ENCODE results near the gene MZT2A.
"Not testable (repeated sequence)": the region's sequence is repeated elsewhere in the genome, so short reads cannot be mapped to it uniquely, and the experiment has no call there.

Gene MZT2A

GRCh38 chr2:131520526-131520925 is 28.3 kb upstream of the MZT2A start:
- DNase-seq (ENCODE audit: low read depth) = no peak

GRCh38 chr2:131519871-131520470 is 27.8 kb upstream of the MZT2A start:
- not testable (repeated sequence) for DNase-seq (ENCODE audit: low read depth)

- no peak for DNase-seq (ENCODE audit: low read depth)
Measured at GRCh38 chr2:131519466-131519865, 27.3 kb upstream of the MZT2A start.

GRCh38 chr2:131518531-131518930 is 26.3 kb upstream of the MZT2A start:
- not testable (repeated sequence) for DNase-seq (ENCODE audit: low read depth)

GRCh38 chr2:131517856-131518255 is 25.7 kb upstream of the MZT2A start:
- DNase-seq (ENCODE audit: low read depth) = not testable (repeated sequence)

GRCh38 chr2:131517106-131517831 is 25.1 kb upstream of the MZT2A start:
- DNase-seq (ENCODE audit: low read depth) = no peak

- not testable (repeated sequence) for DNase-seq (ENCODE audit: low read depth)
Measured at GRCh38 chr2:131516621-131517020, 24.4 kb upstream of the MZT2A start.

GRCh38 chr2:131516011-131516410 is 23.8 kb upstream of the MZT2A start:
- no peak for DNase-seq (ENCODE audit: low read depth)

- not testable (repeated sequence) for DNase-seq (ENCODE audit: low read depth)
Measured at GRCh38 chr2:131515235-131515634, 23.0 kb upstream of the MZT2A start.

- DNase-seq (ENCODE audit: low read depth) = not testable (repeated sequence)
Measured at GRCh38 chr2:131514408-131515166, 22.4 kb upstream of the MZT2A start.

- DNase-seq (ENCODE audit: low read depth) = not testable (repeated sequence)
Measured at GRCh38 chr2:131511969-131512870, 20.0 kb upstream of the MZT2A start.

GRCh38 chr2:131511291-131511968 is 19.2 kb upstream of the MZT2A start:
- DNase-seq (ENCODE audit: low read depth) = not testable (repeated sequence)

- no peak for DNase-seq (ENCODE audit: low read depth)
Measured at GRCh38 chr2:131509615-131510014, 17.4 kb upstream of the MZT2A start.

GRCh38 chr2:131504082-131504750 is 12.0 kb upstream of the MZT2A start:
- not testable (repeated sequence) for DNase-seq (ENCODE audit: low read depth)

GRCh38 chr2:131503587-131503986 is 11.4 kb upstream of the MZT2A start:
- not testable (repeated sequence) for DNase-seq (ENCODE audit: low read depth)

GRCh38 chr2:131498321-131498973 is 6.2 kb upstream of the MZT2A start:
- not testable (repeated sequence) for DNase-seq (ENCODE audit: low read depth)

GRCh38 chr2:131495506-131495905 is 3.3 kb upstream of the MZT2A start:
- DNase-seq (ENCODE audit: low read depth) = not testable (repeated sequence)

GRCh38 chr2:131493199-131493968 is 1.2 kb upstream of the MZT2A start:
- DNase-seq (ENCODE audit: low read depth) = no peak

Measured in activated T-cell treated with anti-CD3 and anti-CD28 coated beads for 24 hours (primary cell).